SU-DHL-6 (cell line): ENCODE measurements around the gene DHX58.

Experiments used
- CTCF ChIP-seq: fragments of 200-600 bp; sonication (generic); IDR thresholded peaks from one replicate; pipeline ENCODE4 v1.5.1; 2017; ENCODE audit warnings: antibody characterized with exemption, mild to moderate bottlenecking, low read length, moderate library complexity; ENCODE audit not compliant: insufficient read depth, poor library complexity, severe bottlenecking
- EZH2phosphoT487 ChIP-seq: fragments of 200-600 bp; sonication (generic), shearing (Covaris generic); conservative IDR thresholded peaks from 2 replicates; pipeline ENCODE4 v1.6.1; 2018; ENCODE audit warnings: mild to moderate bottlenecking, antibody characterized with exemption, low read length, moderate library complexity, mixed read lengths

GRCh38 chr17:42062681-42063080 is 49.8 kb downstream of the DHX58 start:
- TF ChIP-seq CTCF (no peak), EZH2phosphoT487 (no peak)
